Keratinocyte (primary cell): ENCODE data around the gene ERCC1.
"Not testable (repeated sequence)": the region's sequence is repeated elsewhere in the genome, so short reads cannot be mapped to it uniquely, and the experiment has no call there.

Experiments
- EZH2 ChIP-seq: IDR thresholded peaks from one replicate; pipeline ENCODE4 v1.6.1; 2012; ENCODE audit warnings: inconsistent platforms, mild to moderate bottlenecking, low read length, moderate library complexity
- TF ChIP-seq, protein P1 (sequence below), 3 experiments: IDR thresholded peaks in 1 of 3; conservative IDR thresholded peaks in 1 of 3; optimal IDR thresholded peaks in 1 of 3; 2 replicates in 2 of 3; 3 replicates in 1 of 3; pipeline versions ENCODE3 to v1.5.1; 2011; ENCODE audit warnings: low read length in 3 of 3, mild to moderate bottlenecking in 3 of 3, moderate library complexity in 2 of 3, control low read depth in 1 of 3, inconsistent platforms in 1 of 3; ENCODE audit not compliant: insufficient read depth in 2 of 3; ENCODE audit errors: extremely low read depth in 1 of 3

DNA sequence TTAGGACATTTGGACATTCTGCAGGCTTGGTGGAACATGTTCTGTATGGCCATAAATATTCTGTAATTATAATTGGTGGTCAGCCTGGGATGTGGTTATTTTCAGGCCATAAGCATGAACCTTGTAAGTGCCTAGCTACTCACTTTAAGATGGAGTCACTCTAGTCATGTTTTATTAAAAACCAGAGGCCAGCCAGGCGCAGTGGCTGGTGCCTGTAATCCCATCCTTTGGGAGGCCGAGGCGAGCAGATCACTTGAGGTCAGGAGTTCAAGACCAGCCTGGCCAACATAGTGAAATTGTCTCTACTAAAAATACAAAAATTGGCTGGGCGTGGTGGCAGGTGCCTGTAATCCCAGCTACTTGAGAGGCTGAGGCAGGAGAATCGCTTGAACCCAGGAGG, 16.1 kb downstream of the ERCC1 start:
- TF ChIP-seq, protein P1, sequence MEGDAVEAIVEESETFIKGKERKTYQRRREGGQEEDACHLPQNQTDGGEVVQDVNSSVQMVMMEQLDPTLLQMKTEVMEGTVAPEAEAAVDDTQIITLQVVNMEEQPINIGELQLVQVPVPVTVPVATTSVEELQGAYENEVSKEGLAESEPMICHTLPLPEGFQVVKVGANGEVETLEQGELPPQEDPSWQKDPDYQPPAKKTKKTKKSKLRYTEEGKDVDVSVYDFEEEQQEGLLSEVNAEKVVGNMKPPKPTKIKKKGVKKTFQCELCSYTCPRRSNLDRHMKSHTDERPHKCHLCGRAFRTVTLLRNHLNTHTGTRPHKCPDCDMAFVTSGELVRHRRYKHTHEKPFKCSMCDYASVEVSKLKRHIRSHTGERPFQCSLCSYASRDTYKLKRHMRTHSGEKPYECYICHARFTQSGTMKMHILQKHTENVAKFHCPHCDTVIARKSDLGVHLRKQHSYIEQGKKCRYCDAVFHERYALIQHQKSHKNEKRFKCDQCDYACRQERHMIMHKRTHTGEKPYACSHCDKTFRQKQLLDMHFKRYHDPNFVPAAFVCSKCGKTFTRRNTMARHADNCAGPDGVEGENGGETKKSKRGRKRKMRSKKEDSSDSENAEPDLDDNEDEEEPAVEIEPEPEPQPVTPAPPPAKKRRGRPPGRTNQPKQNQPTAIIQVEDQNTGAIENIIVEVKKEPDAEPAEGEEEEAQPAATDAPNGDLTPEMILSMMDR (optimal IDR thresholded peaks at IDR 0.05 in 1 of 3, IDR thresholded peaks at IDR 0.05 in 1 of 3, conservative IDR thresholded peaks at IDR 0.05 in 1 of 3; ENCODE audit: extremely low read depth in 1 of 3, insufficient read depth in 2 of 3, low read length in 3 of 3) = not testable (repeated sequence)
- not testable (repeated sequence) for TF ChIP-seq EZH2
